ENCODE results near the gene TMEM209.
"Not testable (repeated sequence)": the region's sequence is repeated elsewhere in the genome, so short reads cannot be mapped to it uniquely, and the experiment has no call there.

Gene TMEM209

DNA sequence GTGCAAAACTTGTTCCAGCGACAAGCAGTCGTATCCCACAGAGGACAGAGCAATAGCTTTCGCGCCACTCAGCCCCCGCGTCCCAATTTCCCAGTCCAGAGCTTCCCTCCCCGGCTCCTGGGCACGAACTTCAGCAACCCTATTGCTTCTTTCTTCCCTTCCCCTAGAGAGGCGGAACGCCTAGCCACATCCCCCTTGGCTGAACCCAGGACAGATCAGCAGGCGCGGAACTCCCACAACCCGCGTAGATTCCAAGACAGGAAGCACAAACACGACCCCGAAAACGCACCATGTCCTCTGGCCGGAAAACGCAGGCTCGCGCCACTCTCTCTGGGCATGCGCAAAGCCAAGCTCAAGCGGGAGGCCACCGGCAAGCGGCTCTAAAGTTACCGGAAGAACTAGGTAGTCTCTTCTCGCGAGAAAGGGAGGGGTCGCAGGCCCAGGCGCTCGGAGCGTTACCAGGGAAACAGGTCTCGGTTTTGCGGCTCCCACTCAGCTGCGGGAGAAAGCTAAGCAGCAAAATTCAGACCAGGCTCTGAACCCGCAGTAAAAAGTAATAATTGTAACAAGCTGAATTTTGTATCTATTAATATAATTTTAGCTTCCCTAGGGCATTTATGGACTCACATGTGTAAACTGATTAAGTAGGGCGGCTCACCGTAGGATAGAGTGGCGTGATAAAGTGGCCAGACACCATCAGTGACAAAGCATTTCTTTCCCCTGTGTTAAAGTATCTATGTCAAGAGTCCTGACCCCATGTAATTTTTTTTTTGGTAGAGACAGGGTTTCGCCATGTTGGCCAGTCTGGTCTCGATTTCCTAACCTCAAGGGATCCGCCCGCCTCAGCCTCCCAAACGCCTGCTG, at the start of gene TMEM209:
TSS of gene TMEM209 (minus strand) at position 323 of the 864 bp plus-strand sequence. CDS start at position 292, 31 bp downstream.
- peak within 1 kb of the TSS; percentile 98 for H3K4me3 ChIP-seq (ENCODE audit: low read depth, low read length)
- no peak for TF ChIP-seq CTCF (IDR thresholded peaks at IDR 0.05; ENCODE audit: low read depth, low read length)

DNA sequence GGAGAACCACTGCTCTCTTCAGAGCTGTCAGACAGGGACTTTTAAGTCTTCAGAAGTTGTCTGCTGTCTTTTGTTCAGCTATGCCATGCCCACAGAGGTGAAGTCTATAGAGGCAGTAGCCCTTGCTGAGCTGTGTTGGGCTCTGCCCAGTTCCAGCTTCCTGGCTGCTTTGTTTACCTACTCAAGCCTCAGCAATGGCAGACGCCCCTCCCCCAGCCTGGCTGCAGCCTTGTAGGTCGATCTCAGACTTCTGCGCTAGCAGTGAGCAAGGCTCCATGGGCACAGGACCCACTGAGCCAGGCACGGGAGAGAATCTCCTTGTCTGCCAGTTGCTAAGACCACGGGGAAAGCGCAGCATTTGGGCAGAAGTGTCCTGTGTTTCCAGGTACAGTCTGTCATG, 49.3 kb upstream of the TMEM209 start:
- no peak overlapping the region for H3K4me3 ChIP-seq (ENCODE audit: low read depth, low read length)

GRCh38 chr7:130249626-130250025, 44.4 kb upstream of the TMEM209 start:
- not testable (repeated sequence) for H3K4me3 ChIP-seq (ENCODE audit: low read depth, low read length)

More for the DNA sequence above, 49.3 kb upstream of the TMEM209 start:
- no peak for TF ChIP-seq CTCF (IDR thresholded peaks at IDR 0.05; ENCODE audit: low read depth, low read length)

DNA sequence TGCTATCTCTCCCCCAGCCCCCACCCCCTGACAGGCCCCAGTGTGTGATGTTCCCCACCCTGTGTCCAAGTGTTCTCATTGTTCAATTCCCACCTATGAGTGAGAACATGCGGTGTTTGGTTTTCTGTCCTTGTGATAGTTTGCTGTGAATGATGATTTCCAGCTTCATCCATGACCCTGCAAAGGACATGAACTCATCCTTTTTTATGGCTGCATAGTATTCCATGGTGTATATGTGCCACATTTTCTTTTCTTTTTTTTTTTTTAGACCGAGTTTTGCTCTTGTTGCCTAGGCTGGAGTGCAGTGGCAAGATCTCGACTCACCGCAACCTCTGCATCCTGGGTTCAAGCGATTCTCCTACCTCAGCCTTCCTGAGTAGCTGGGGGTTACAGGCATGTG, 43.6 kb upstream of the TMEM209 start:
- H3K4me3 ChIP-seq (ENCODE audit: low read depth, low read length): not testable (repeated sequence)

DNA sequence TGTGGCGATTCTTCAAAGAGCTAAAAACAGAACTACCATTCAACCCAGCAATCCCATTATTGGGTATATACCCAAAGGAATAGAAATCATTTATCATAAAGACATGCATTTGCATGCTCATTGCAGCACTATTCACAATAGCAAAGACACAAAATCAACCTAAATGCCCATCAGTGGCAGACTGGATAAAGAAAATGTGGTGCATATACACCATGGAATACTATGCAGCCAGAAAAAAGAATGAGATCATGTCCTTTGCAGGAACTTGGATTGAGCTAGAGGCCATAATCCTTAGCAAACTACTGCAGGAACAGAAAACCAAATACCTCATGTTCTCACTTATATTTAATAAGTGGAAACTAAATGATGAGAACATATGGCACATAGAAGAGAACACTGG, 41.3 kb upstream of the TMEM209 start:
- not testable (repeated sequence) for H3K4me3 ChIP-seq (ENCODE audit: low read depth, low read length)

DNA sequence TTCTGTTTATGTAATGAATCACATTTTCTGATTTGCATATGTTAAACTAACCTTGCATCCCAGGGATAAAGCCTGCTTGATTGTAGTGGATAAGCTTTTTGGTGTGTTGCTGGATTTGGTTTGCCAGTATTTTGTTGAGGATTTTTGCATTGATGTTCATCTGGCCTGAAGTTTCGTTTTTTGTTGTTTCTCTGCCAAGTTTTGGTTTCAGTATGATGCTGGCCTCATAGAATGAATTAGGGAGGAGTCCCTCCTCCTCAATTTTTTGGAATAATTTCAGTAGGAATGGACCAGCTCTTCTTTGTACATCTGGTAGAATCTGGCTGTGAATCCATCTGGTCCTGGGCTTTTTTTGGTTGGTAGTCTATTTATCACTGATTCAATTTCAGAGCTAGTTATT, 38.3 kb upstream of the TMEM209 start:
- H3K4me3 ChIP-seq (ENCODE audit: low read depth, low read length): not testable (repeated sequence)

- TF ChIP-seq CTCF (IDR thresholded peaks at IDR 0.05; ENCODE audit: low read depth, low read length): peak; percentile 88
- H3K4me3 ChIP-seq (ENCODE audit: low read depth, low read length): no peak overlapping the region
These were observed 37.2 kb upstream of the TMEM209 start for GRCh38 chr7:130242198-130243014.

DNA sequence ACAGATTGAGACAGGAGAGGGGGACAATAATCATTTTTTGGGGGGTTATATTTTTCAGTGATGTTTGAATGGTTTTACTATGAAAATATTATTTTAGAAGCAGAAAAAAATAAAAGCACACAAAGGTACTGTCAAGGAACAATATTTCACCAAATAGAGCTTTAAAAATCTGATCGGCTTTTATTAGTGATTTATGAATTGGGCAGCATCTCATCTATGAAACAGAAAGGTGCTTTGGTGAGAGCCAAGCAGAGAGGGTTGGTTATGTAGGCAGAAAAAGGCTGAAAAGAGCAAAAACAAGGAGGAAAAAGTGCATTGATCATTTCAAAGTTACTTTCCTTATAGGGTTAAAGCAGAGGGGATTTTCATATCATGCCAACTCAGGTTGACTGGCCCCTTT, 35.0 kb upstream of the TMEM209 start:
- no peak for TF ChIP-seq CTCF (IDR thresholded peaks at IDR 0.05; ENCODE audit: low read depth, low read length)

GRCh38 chr7:130236361-130236760, 31.2 kb upstream of the TMEM209 start:
- not testable (repeated sequence) for H3K4me3 ChIP-seq (ENCODE audit: low read depth, low read length)

More for the DNA sequence above, 35.0 kb upstream of the TMEM209 start:
- no peak overlapping the region for H3K4me3 ChIP-seq (ENCODE audit: low read depth, low read length)

DNA sequence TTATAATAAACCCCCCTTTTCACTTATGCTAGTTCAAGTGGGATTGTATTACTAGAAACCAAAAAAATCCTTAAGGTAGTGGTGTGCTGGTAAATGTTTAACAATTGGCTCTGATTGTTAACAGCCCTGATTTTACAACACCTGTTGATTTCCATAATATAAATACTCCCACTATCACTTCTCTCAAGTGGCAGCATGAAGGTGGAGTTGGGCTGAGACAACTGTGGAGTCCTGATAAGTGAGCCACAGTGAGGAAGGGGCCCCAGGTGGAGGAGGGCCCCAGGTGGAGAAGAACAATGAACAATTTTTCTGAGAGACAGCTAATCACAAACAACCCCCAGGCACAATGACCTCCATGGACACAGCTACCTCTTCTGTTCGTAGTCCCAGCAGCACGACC, 28.9 kb upstream of the TMEM209 start:
- no peak for TF ChIP-seq CTCF (IDR thresholded peaks at IDR 0.05; ENCODE audit: low read depth, low read length)
- no peak overlapping the region for H3K4me3 ChIP-seq (ENCODE audit: low read depth, low read length)

All from WI38 (cell line).